Gastrocnemius medialis (tissue), 4 donors: ENCODE results near the gene CCR9. TPM values are rescaled to one million over a fixed set of nuclear protein-coding genes. Genes with fewer than 3 reads are reported as not detected.

Source experiments
- ATAC-seq, 2 donors: fragments of 150-250 bp; one replicate each; pipeline ENCODE4 v1.9.1; 2016
- DNase-seq, 2 donors: peaks; one replicate each; pipeline ENCODE4 v3.0.0-alpha.2; 2019
- H3K27ac ChIP-seq, 4 donors: fragments of 200-600 bp; sonication (generic); 1 replicate in 1 of 4; 2 replicates in 3 of 4; pipeline ENCODE4 v1.5.1; 2016 to 2018; ENCODE audit warnings: mild to moderate bottlenecking in 2 of 4, moderate library complexity in 1 of 4
- H3K27me3 ChIP-seq, 3 donors: fragments of 200-600 bp; sonication (generic) in 2 of 3; 1 replicate in 1 of 3; 2 replicates in 2 of 3; pipeline versions ENCODE4 v1.5.1 to v1.6.0; 2016 to 2019; ENCODE audit warnings: mild to moderate bottlenecking in 1 of 3, moderate library complexity in 1 of 3
- H3K36me3 ChIP-seq, 2 donors: fragments of 200-600 bp; sonication (generic) in 1 of 2; one replicate each; pipeline ENCODE4 v1.5.1; 2017 to 2018
- H3K4me1 ChIP-seq, 2 donors: fragments of 200-600 bp; sonication (generic) in 1 of 2; one replicate each; pipeline ENCODE4 v1.5.1; 2016 to 2017; ENCODE audit warnings: mild to moderate bottlenecking in 2 of 2
- H3K4me3 ChIP-seq, 4 donors: fragments of 200-600 bp; sonication (generic) in 3 of 4; 1 replicate in 1 of 4; 2 replicates in 3 of 4; pipeline ENCODE4 v1.5.1; 2016 to 2019; ENCODE audit warnings: mild to moderate bottlenecking in 2 of 4
- H3K9me3 ChIP-seq, 3 donors: fragments of 200-600 bp; sonication (generic) in 2 of 3; 1 replicate in 1 of 3; 2 replicates in 2 of 3; pipeline ENCODE4 v1.5.1; 2016 to 2019
- POLR2A ChIP-seq, 2 donors: fragments of 450-650 bp; IDR thresholded peaks; one replicate each; pipeline ENCODE4 v1.6.1; 2017; ENCODE audit warnings: antibody characterized with exemption in 2 of 2, mild to moderate bottlenecking in 2 of 2, moderate library complexity in 2 of 2
- in situ Hi-C, 4 donors: fragments of 200-750 bp; cut with MboI; loops; one replicate each; pipeline versions ENCODE4 v1.15.0 to v1.8.0; 2017; ENCODE audit warnings: low sequenced_read_pairs in 4 of 4
- intact Hi-C: fragments of 100-400 bp; cut with DNase I; formaldehyde crosslinking; loops from one replicate; pipeline ENCODE4 v1.15.1; 2023; ENCODE audit warnings: low total_unique reads
- total RNA-seq, 4 donors: library from RNA; depleted of rRNA; stranded (reverse); fragments of >200 nt; gene quantifications; one replicate each; pipeline versions ENCODE4 v1.1.0 to v1.2.3, GENCODE V29; 2016
- TF ChIP-seq, protein P1 (sequence below), 5 experiments: fragments of 450-650 bp in 3 of 5; fragments of 200-600 bp in 2 of 5; sonication (generic) in 2 of 5; IDR thresholded peaks in 4 of 5; conservative IDR thresholded peaks in 1 of 5; 1 replicate in 4 of 5; 2 replicates in 1 of 5; pipeline ENCODE4 v1.5.1; 2016 to 2019; ENCODE audit warnings: antibody characterized with exemption in 5 of 5, mild to moderate bottlenecking in 3 of 5, moderate library complexity in 3 of 5

CCR9 gene
- total RNA-seq, 4 donors from 2014 or later: 0.09 to 0.13 TPM; not detected in 2

DNA sequence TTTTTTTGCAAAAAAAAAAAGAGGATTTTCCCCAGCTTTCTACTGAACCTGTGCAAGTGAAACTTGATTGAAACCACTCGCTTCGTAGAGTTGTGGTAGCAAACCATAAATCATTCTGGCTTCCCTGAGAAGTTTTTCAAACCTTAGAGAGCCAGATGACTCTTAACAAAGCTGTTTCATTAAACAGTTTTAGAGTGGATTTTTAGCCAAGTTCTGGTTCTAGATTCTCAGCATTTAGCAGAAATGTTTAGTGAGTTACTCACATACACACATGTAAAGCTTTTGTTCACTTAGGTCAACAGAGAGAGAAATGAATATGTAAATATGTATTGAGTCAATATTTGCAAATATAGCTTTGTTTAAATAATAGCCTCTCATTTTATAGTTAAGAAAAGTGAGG lies 18.1 kb upstream of the CCR9 start:
- no peak for TF ChIP-seq POLR2A (IDR thresholded peaks at IDR 0.05)
- TF ChIP-seq, protein P1, sequence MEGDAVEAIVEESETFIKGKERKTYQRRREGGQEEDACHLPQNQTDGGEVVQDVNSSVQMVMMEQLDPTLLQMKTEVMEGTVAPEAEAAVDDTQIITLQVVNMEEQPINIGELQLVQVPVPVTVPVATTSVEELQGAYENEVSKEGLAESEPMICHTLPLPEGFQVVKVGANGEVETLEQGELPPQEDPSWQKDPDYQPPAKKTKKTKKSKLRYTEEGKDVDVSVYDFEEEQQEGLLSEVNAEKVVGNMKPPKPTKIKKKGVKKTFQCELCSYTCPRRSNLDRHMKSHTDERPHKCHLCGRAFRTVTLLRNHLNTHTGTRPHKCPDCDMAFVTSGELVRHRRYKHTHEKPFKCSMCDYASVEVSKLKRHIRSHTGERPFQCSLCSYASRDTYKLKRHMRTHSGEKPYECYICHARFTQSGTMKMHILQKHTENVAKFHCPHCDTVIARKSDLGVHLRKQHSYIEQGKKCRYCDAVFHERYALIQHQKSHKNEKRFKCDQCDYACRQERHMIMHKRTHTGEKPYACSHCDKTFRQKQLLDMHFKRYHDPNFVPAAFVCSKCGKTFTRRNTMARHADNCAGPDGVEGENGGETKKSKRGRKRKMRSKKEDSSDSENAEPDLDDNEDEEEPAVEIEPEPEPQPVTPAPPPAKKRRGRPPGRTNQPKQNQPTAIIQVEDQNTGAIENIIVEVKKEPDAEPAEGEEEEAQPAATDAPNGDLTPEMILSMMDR (IDR thresholded peaks at IDR 0.05 in 4 of 5, conservative IDR thresholded peaks at IDR 0.05 in 1 of 5): no peak
- Histone ChIP-seq H3K36me3 (no peaks in the 10 kb centered on the region), H3K4me3 (no peak overlapping the region), H3K27me3 (no peaks in the 10 kb centered on the region), H3K4me1 (no peaks in the 10 kb centered on the region), H3K27ac (no peak overlapping the region), H3K9me3 (no peaks in the 10 kb centered on the region)
- no peak for ATAC-seq
- intact Hi-C loops: no loop called here
- no peak for DNase-seq
- in situ Hi-C loops: no loop called here

DNA sequence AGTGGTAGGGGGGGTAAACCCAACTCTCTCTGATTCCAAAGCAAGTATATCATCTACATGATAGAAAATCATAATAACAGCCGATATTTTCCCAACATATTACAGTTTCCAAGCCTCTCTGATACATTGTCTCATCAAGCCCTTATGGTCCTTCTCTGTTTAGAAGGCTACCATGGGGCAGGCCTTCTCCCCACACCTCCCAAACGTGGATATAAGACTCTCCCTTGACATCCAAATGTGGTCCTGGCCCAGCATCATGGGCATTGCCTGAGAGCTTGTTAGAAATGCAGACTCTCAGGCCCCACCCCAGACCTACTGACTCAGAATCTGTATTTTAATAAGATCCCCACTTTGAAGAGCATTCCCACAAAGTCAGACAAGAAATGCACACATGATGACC lies 17.7 kb upstream of the CCR9 start:
- no peaks in the 10 kb centered on the region for H3K4me1 ChIP-seq
- no peak for ATAC-seq
- no peaks in the 10 kb centered on the region for H3K27me3 ChIP-seq
- DNase-seq: no peak
- TF ChIP-seq, protein P1 (IDR thresholded peaks at IDR 0.05 in 4 of 5, conservative IDR thresholded peaks at IDR 0.05 in 1 of 5): no peak
- TF ChIP-seq POLR2A (IDR thresholded peaks at IDR 0.05): no peak
- intact Hi-C loops (no loop called here), in situ Hi-C loops (no loop called here)
- no peaks in the 10 kb centered on the region for H3K9me3 ChIP-seq
- no peak overlapping the region for H3K27ac ChIP-seq
- no peaks in the 10 kb centered on the region for H3K36me3 ChIP-seq
- H3K4me3 ChIP-seq: no peak overlapping the region

DNA sequence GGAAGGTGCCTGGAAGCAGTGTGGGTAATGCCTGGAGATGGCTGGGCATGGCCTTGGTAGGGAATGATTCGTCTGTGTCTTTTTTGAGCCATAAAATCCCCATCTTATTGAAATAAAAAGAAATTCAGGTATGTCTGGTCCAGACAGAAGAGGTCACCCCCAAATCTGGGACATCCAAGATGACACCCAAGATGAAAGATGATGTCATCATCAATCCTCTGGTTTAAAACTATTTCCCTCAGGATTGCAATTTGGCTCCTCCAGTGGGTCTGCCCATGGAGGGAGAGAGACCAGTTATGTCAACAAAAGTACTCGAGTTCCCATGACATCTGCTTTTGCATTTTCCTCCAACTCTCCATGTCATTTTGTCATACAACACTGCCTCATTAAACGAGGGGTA lies 16.7 kb upstream of the CCR9 start:
- H3K27me3 ChIP-seq: no peaks in the 10 kb centered on the region
- intact Hi-C loops: no loop called here
- DNase-seq: no peak
- TF ChIP-seq POLR2A (IDR thresholded peaks at IDR 0.05): no peak
- TF ChIP-seq, protein P1 (IDR thresholded peaks at IDR 0.05 in 4 of 5, conservative IDR thresholded peaks at IDR 0.05 in 1 of 5): no peak
- H3K4me1 ChIP-seq: no peaks in the 10 kb centered on the region
- no peaks in the 10 kb centered on the region for H3K9me3 ChIP-seq
- H3K36me3 ChIP-seq: no peaks in the 10 kb centered on the region
- H3K27ac ChIP-seq: no peak overlapping the region
- in situ Hi-C loops: no loop called here
- no peak overlapping the region for H3K4me3 ChIP-seq
- ATAC-seq: no peak

DNA sequence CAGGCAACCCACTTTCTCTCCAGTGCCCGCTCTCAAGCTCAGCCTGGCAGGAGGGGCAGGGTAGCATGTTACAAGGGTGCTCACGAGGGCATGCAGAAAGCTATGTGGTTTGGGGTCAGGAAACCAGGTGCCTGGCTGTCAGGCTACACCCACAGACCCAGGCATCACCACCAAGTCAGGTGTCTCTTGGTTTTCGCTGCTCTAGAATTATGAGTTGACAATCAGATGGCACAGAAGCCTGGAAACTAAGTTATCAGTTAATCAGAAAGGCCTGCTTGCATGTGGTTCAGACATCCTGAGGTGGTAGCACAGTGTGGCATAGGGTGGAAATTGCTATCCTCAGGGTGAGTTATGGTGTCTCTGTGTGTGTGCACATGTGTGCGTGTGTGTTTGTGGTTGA lies 16.2 kb upstream of the CCR9 start:
- no peaks in the 10 kb centered on the region for H3K36me3 ChIP-seq
- in situ Hi-C loops (no loop called here), intact Hi-C loops (no loop called here)
- ATAC-seq (no peak), DNase-seq (no peak)
- H3K27ac ChIP-seq: no peak overlapping the region
- H3K9me3 ChIP-seq: no peaks in the 10 kb centered on the region
- no peaks in the 10 kb centered on the region for H3K27me3 ChIP-seq
- TF ChIP-seq POLR2A (IDR thresholded peaks at IDR 0.05): no peak
- TF ChIP-seq, protein P1 (IDR thresholded peaks at IDR 0.05 in 4 of 5, conservative IDR thresholded peaks at IDR 0.05 in 1 of 5): no peak
- no peak overlapping the region for H3K4me3 ChIP-seq
- no peaks in the 10 kb centered on the region for H3K4me1 ChIP-seq

DNA sequence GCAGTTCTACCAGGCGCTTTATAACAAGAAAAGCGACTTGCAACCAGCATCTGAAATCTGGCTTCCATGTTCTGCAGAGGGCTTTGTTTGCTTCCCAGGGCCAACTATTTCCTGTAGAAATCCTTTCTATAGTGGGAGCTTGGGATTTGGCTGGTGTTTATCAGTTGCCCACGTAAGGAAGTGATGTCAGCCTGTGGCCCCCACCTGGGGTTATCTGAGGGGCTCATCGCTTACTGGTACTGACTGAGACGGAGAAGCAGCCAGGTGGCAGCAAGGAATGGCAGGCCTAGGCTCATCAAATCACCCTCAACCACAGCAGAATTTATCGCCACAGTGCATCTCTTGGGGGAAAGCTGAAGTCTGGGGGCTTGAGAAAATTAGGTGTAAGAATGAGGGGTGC lies 14.6 kb upstream of the CCR9 start:
- H3K36me3 ChIP-seq: no peaks in the 10 kb centered on the region
- H3K9me3 ChIP-seq: no peaks in the 10 kb centered on the region
- no peak overlapping the region for H3K27ac ChIP-seq
- H3K4me3 ChIP-seq: no peak overlapping the region
- H3K4me1 ChIP-seq: no peaks in the 10 kb centered on the region
- DNase-seq (no peak), ATAC-seq (no peak)
- in situ Hi-C loops: no loop called here
- no peaks in the 10 kb centered on the region for H3K27me3 ChIP-seq
- TF ChIP-seq POLR2A (IDR thresholded peaks at IDR 0.05): no peak
- intact Hi-C loops: no loop called here
